NCI-H69 (cell line): Measurements from ENCODE around the gene MIER1.
"Not testable (repeated sequence)": the region's sequence is repeated elsewhere in the genome, so short reads cannot be mapped to it uniquely, and the experiment has no call there.

ENCODE experiments used
- DNase-seq: peaks from one replicate; lab custom pipeline; 2025; lab: John Stamatoyannopoulos, UW

Gene MIER1

GRCh38 chr1:66924756-66925557 lies at the start of gene MIER1, which contains the start of gene DNAI4:
Gene MIER1, plus strand, starts transcription at chr1:66924990. Its CDS starts 39 bp downstream, at chr1:66925029.
Gene DNAI4, minus strand, starts transcription at chr1:66924856. Its CDS starts 25 bp downstream, at chr1:66924831.
- DNase-seq = peak; percentile 97

- no peak for DNase-seq
These were observed 48.1 kb upstream of the MIER1 start for GRCh38 chr1:66876664-66877063.

DNA sequence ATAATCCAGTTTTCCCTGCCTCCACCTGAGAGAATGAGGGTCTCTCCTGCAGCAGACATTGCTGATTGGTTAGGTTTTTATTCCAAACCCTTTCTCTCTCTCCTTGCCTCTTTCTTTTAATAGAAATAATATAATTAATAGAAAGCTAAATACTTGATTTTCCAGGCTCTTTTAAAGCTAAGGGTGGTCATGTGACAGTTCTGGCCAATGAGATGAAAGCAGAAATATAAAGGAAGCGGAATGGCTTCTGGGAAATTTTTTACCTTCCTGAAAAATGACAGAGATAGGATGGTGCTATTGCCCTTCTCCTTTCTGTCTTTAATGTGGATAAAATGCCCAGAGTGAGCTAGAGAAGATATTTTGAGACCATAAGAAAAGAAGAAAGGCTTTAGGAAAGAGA lies 35.8 kb upstream of the MIER1 start:
- no peak for DNase-seq

GRCh38 chr1:66890621-66891020 lies 34.2 kb upstream of the MIER1 start:
- DNase-seq = no peak

GRCh38 chr1:66893712-66894111 lies 31.1 kb upstream of the MIER1 start:
- no peak for DNase-seq

- DNase-seq = not testable (repeated sequence)
These were observed 9.6 kb upstream of the MIER1 start for GRCh38 chr1:66915203-66915602.

DNA sequence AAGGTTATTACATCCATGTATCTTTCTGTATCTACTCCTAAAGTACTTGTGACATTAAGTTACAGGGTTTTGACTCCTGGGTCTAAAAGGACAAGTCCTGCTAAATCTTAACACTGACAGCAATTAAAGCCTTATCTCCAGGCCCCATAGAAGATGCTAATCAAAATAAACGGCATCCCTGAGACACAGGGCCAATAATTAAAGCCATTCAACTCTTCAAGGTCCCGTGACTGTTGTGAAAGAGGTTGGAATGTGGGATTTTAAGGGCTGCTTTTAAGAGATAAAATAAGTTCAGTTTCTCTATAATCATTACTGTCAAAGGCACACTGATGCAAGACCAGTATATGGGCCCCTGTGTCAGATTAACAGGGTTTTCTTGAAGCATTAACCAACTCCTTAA lies 8.5 kb upstream of the MIER1 start:
- DNase-seq = no peak

- DNase-seq = no peak
These were observed 7.3 kb upstream of the MIER1 start for GRCh38 chr1:66917476-66917875.

- no peak for DNase-seq
These were observed 5.7 kb upstream of the MIER1 start for GRCh38 chr1:66919063-66919462.

DNA sequence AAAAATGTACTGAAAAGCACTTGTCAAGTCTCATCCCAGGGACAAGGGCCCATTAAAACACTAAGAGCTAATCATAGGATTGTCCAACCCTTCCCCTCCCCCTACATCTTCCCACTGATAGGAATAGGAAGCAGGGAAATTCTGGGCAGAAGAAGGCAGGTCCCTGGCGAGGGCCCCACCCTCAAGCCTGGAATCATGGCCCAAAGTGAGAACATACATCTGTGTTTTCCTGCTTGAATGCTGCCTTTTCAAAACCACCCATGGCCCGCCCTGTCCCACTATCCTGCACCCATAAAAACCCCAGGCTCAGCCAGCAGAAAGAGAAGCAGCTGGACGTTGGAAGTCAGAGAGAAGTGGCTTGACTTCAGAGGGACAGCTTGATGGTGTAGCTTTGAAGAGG lies 5.0 kb upstream of the MIER1 start:
- no peak for DNase-seq

DNA sequence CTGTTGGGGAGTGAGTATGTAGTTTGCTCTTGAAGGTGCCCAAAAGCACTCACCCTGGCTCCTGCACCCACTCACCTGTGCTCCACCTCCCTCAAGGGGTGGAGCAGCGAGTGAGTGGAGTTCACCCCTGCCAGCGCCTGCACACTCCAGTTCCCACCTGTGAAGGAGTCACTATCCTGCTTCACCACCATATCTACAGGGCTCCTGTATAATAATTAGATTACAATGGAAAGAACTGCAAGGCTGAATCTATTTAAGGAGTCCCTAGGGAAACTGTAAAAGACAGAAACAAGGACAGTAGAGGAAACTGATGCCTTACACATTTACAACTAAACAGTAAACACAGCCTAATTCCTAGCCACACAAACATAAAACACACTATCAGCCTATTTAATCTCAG lies 4.2 kb upstream of the MIER1 start:
- no peak for DNase-seq

- no peak for DNase-seq
These were observed 744 bp downstream of the MIER1 start for GRCh38 chr1:66925558-66925910.

DNA sequence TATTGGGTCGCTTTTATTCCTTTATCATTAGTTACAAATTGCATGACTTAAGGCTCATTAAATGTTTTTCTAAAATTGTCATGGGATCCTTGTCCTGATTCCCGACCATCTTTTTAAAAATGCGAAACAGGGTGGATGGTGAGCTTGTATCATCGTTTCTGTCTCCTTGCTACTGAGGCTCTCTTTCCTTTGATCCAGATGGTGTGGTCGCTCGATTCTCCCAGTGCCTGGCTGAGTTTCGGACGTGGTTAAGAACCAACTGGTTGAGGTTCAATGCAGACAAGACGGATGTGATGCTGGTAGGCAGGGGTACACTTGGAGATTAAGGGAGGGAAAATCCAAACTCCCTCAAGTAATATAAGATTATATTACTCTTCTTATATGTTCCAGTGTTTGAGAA lies 1.2 kb downstream of the MIER1 start:
- peak; percentile 76 for DNase-seq

DNA sequence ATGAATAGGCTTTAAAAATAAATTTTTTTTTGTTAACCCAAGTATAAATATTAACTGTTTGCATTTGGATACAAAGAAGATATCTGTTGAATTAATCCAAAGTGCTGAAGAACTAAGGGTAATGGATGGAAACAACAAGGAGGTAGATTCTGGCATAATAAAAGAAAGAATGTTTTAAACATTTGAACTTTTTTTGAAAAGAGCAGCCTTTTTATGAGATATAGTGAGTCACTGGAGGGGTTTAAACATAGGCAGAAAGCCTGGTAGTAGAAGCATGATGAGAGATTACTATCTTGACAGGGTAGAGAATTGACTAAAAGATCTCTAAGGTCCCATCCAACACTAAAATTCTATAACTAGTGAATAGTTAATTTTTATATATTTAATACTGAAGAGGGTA lies 2.7 kb downstream of the MIER1 start:
- DNase-seq = peak; percentile 4

DNA sequence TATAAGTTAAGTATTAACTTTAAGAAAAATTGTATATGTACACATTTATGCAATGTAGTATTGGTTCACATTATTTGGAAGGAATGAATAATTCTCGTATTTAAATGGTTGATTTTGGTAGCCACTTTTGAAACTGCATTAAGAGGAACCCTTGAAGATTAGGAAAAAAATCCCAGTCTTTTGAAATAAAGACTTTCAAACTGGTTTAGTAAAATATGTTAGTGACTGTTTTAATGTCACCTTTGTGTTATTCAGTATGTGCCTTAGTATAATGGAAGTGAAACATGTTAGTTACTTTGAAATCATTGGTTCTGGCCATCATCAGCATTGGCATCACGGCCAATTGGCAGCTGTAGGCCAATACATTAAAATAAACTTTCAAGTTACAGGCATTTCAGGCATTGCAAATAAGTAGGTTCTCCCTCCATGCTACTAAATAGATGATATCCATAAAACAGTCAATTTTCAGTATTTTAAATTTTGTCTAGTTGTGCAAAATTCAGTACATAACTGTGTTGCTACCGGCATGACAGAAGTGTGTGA lies 4.4 kb downstream of the MIER1 start:
- DNase-seq = peak; percentile 11

GRCh38 chr1:66929691-66929998 lies 4.9 kb downstream of the MIER1 start:
- DNase-seq = no peak

DNA sequence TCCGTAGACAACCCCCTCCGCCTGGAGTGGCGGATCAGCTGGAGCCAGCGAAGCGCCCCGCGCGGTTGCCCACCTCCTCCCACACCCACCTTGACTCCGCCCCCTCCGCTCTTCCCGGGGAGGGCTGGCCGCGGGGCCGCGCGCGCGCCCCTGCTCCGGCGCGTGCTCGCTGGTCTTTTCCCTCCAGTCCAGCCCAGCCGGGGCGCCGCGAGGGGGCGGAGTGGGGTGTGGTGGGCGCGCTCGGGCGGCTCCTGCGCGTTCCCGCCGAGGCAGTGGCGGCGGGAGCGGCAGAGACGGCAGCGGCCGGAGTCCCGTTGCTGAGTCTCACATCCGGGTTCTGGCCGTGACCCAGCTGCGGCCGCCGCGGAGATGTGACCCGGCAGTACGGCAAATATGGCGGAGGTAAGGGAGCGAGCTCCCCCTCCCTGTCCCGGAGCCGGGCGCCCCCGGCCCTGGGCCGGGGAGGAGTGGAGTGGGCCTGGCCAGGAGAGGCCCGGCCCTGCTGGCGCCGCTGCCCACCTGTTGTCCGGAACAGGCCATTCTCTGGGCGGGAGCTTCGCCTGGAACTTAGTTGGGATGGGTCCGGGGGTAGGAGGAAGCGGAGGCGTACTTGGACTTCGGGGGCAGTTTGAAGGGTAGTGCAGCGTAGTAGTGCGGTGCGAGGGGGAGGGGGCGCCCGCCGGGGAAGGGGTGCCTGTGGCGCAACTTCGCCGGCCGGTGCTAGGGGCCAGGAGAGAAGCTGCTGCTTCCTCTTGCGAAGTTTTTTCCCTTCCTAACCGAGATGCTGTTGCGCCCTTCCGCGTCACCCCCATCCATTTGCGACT lies 5.4 kb downstream of the MIER1 start:
- DNase-seq = peak; percentile 96

GRCh38 chr1:66930823-66931174 lies 6.0 kb downstream of the MIER1 start:
- peak; percentile 71 for DNase-seq

- peak; percentile 35 for DNase-seq
These were observed 6.8 kb downstream of the MIER1 start for GRCh38 chr1:66931590-66931989.

GRCh38 chr1:66932291-66932690 lies 7.5 kb downstream of the MIER1 start:
- DNase-seq = peak; percentile 32

GRCh38 chr1:66933887-66934700 lies 9.3 kb downstream of the MIER1 start:
- peak; percentile 20 for DNase-seq

DNA sequence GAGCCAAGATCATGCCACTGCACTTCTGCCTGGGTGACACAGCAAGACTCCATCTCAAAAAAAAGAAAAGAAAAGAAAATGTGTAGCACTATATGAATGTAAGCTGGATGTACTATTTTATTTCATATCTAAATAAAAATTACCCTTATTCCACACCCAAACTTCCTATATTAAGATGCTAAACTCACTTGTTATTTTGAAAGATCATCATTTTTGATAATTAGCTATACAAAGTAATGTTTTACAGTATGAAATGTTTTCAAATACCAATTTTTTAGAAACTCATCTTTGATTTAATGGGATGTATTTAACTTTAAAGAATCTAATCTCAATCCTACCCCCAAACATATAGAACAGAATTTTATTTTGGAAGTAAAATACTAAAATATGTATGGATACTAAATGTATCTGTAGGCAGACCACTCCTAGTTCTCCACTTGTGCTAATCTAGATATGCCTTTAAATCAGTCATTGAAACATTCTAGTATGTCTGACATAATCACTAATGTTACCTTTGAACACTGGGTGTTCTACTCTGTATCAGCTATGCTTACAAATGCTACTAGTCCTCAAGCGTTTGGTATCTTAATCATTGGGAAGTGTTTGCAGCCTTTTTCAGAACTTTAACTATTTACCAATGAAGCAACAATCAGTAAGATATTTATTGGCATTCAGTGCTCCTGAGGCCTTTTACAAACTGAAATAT lies 12.9 kb downstream of the MIER1 start:
- DNase-seq = no peak
